Measurements from ENCODE around the gene EYS. TPM values are rescaled to one million over a fixed set of nuclear protein-coding genes. Genes with fewer than 3 reads are reported as not detected.

The EYS gene
- total and polyA plus RNA-seq, 2 donors from 2014 or later: not detected

DNA sequence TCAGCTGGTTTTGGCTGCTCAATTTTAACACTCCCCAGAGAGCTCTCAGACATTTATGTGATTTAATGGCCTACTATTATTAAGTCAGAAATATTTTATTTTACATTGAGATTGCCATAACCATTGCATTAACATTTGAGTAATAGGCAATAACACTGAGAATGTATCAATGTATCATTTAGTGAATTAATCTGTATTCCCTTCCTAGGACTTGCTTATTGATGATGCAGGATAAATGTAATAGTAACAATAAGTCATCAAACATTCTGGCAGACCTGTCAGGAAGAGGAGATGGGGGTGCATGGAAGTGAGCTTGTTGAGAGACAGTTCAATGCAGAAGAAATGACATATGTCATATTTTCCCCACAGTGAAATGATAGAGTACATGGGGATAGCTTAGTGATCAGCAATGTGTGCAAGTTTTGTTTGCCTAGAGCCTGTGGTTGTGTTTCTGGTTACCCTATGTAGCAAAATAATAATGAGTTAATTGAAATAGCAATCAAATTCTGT lies 458.9 kb downstream of the EYS start:
- FAIRE-seq (no peak), DNase-seq (no peak)
- H3K4me1 ChIP-seq (ENCODE audit: control insufficient read depth in 2 of 3, insufficient read depth in 2 of 3, low read depth in 1 of 3, low read length in 3 of 3): no peaks in the 10 kb centered on the region
- TF ChIP-seq, protein P1, sequence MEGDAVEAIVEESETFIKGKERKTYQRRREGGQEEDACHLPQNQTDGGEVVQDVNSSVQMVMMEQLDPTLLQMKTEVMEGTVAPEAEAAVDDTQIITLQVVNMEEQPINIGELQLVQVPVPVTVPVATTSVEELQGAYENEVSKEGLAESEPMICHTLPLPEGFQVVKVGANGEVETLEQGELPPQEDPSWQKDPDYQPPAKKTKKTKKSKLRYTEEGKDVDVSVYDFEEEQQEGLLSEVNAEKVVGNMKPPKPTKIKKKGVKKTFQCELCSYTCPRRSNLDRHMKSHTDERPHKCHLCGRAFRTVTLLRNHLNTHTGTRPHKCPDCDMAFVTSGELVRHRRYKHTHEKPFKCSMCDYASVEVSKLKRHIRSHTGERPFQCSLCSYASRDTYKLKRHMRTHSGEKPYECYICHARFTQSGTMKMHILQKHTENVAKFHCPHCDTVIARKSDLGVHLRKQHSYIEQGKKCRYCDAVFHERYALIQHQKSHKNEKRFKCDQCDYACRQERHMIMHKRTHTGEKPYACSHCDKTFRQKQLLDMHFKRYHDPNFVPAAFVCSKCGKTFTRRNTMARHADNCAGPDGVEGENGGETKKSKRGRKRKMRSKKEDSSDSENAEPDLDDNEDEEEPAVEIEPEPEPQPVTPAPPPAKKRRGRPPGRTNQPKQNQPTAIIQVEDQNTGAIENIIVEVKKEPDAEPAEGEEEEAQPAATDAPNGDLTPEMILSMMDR (IDR thresholded peaks at IDR 0.05; ENCODE audit: borderline replicate concordance, extremely low read depth, insufficient read depth): no peak
- H3K4me3 ChIP-seq (ENCODE audit: low read length in 3 of 3): no peak overlapping the region
- intact Hi-C loops (cut with DNase I): no loop called here
- H3K9ac ChIP-seq (ENCODE audit: low read length in 3 of 3): no peak overlapping the region
- no peaks in the 10 kb centered on the region for H3K27me3 ChIP-seq (ENCODE audit: control insufficient read depth, insufficient read depth, low read length)
- H3K27ac ChIP-seq (ENCODE audit: low read depth in 2 of 2, low read length in 2 of 2): no peak overlapping the region
- H3K9me3 ChIP-seq (ENCODE audit: control insufficient read depth in 2 of 3, insufficient read depth in 1 of 3, low read length in 3 of 3): no peaks in the 10 kb centered on the region
- H3K36me3 ChIP-seq (ENCODE audit: control insufficient read depth in 2 of 3, insufficient read depth in 3 of 3, low read length in 3 of 3): no peaks in the 10 kb centered on the region

DNA sequence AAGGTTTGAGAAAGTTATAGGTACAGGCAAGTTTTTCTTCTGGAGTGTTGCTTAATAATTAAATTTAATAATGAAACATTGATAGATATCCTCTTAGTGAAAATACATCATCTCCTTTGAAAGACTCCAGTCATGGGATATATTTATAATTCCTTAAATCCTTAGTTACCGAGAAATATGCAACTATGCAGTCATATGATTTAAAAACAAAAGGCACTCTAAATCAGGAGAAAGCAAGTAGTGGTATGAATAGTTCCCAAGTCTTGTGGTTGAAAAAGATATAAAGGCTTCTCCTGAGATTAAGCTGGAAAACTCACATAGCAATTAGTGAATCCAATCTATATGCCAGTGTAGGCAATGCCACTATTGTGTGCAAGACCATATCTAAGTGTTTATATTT lies 475.4 kb downstream of the EYS start:
- no peaks in the 10 kb centered on the region for H3K36me3 ChIP-seq (ENCODE audit: control insufficient read depth in 2 of 3, insufficient read depth in 3 of 3, low read length in 3 of 3)
- FAIRE-seq: no peak
- no peaks in the 10 kb centered on the region for H3K4me1 ChIP-seq (ENCODE audit: control insufficient read depth in 2 of 3, insufficient read depth in 2 of 3, low read depth in 1 of 3, low read length in 3 of 3)
- intact Hi-C loops (cut with DNase I): no loop called here
- H3K9me3 ChIP-seq (ENCODE audit: control insufficient read depth in 2 of 3, insufficient read depth in 1 of 3, low read length in 3 of 3): no peaks in the 10 kb centered on the region
- TF ChIP-seq, protein P1 (IDR thresholded peaks at IDR 0.05; ENCODE audit: borderline replicate concordance, extremely low read depth, insufficient read depth): no peak
- DNase-seq: no peak
- H3K9ac ChIP-seq (ENCODE audit: low read length in 3 of 3): no peak overlapping the region
- no peak overlapping the region for H3K27ac ChIP-seq (ENCODE audit: low read depth in 2 of 2, low read length in 2 of 2)
- no peaks in the 10 kb centered on the region for H3K27me3 ChIP-seq (ENCODE audit: control insufficient read depth, insufficient read depth, low read length)
- H3K4me3 ChIP-seq (ENCODE audit: low read length in 3 of 3): no peak overlapping the region

DNA sequence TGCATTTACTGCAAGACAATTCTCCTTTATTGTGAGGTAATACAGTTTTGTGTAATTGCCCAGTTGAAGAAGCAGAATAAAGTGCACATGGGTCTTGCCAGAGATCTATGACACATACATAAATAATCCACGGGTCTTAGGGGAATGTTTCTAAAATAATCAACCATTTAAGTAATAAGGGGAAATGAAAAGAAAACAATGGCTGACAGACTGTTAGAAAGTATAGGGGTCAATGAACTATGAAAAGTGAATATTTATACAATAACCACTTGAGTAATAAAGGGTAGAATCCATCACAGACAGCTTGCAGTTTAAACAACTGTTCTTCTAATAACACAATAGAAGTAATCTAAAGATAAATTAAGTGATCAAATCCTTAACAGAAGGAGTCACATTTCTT lies 477.2 kb downstream of the EYS start:
- Histone ChIP-seq H3K9me3 (ENCODE audit: control insufficient read depth in 2 of 3, insufficient read depth in 1 of 3, low read length in 3 of 3) (no peaks in the 10 kb centered on the region), H3K4me1 (ENCODE audit: control insufficient read depth in 2 of 3, insufficient read depth in 2 of 3, low read depth in 1 of 3, low read length in 3 of 3) (no peaks in the 10 kb centered on the region), H3K27ac (ENCODE audit: low read depth in 2 of 2, low read length in 2 of 2) (no peak overlapping the region), H3K9ac (ENCODE audit: low read length in 3 of 3) (no peak overlapping the region), H3K36me3 (ENCODE audit: control insufficient read depth in 2 of 3, insufficient read depth in 3 of 3, low read length in 3 of 3) (no peaks in the 10 kb centered on the region), H3K4me3 (ENCODE audit: low read length in 3 of 3) (no peak overlapping the region), H3K27me3 (ENCODE audit: control insufficient read depth, insufficient read depth, low read length) (no peaks in the 10 kb centered on the region)
- DNase-seq: no peak
- TF ChIP-seq, protein P1 (IDR thresholded peaks at IDR 0.05; ENCODE audit: borderline replicate concordance, extremely low read depth, insufficient read depth): no peak
- no peak for FAIRE-seq
- intact Hi-C loops (cut with DNase I): no loop called here

DNA sequence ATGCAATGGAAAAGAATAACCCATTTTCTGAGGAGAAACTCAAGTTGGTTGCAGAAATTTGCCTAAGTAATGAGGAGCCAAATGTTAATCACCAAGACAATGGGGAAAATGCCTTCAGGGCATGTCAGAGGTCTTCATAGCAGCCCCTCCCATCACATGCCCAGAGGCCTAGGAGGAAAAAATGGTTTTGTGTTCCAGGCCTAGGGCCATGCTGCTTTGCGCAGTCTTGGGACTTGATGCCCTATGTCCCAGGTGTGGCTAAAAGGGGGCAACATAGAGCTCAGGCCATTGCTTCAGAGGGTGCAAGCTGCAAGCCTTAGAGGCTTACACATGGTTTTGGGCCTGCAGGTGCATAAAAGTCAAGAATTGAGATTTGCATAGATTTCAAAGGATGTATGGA lies 485.9 kb downstream of the EYS start:
- no peak for FAIRE-seq
- TF ChIP-seq, protein P1 (IDR thresholded peaks at IDR 0.05; ENCODE audit: borderline replicate concordance, extremely low read depth, insufficient read depth): no peak
- H3K9ac ChIP-seq (ENCODE audit: low read length in 3 of 3): no peak overlapping the region
- no peaks in the 10 kb centered on the region for H3K27me3 ChIP-seq (ENCODE audit: control insufficient read depth, insufficient read depth, low read length)
- no peaks in the 10 kb centered on the region for H3K36me3 ChIP-seq (ENCODE audit: control insufficient read depth in 2 of 3, insufficient read depth in 3 of 3, low read length in 3 of 3)
- intact Hi-C loops (cut with DNase I): no loop called here
- no peaks in the 10 kb centered on the region for H3K4me1 ChIP-seq (ENCODE audit: control insufficient read depth in 2 of 3, insufficient read depth in 2 of 3, low read depth in 1 of 3, low read length in 3 of 3)
- no peak overlapping the region for H3K4me3 ChIP-seq (ENCODE audit: low read length in 3 of 3)
- H3K27ac ChIP-seq (ENCODE audit: low read depth in 2 of 2, low read length in 2 of 2): no peak overlapping the region
- no peak for DNase-seq
- peaks cover 0 to 11% (median 0%) of the 10 kb centered on the region in 3 donors for H3K9me3 ChIP-seq (ENCODE audit: control insufficient read depth in 2 of 3, insufficient read depth in 1 of 3, low read length in 3 of 3)

Measured in kidney (tissue), 14 donors.